Smooth muscle cell (in vitro differentiated cells): ENCODE data around the gene MCM6. TPM values are rescaled to one million over a fixed set of nuclear protein-coding genes. Genes with fewer than 3 reads are reported as not detected.
"Not testable (repeated sequence)": the region's sequence is repeated elsewhere in the genome, so short reads cannot be mapped to it uniquely, and the experiment has no call there.

Experiments used
- DNase-seq: peaks from one replicate; lab custom pipeline; 2025; ENCODE audit not compliant: unreplicated experiment; lab: John Stamatoyannopoulos, UW
- H2AFZ ChIP-seq: fragments of 200-600 bp; sonication (generic); 2 replicates; pipeline ENCODE4 v1.6.0; 2016; ENCODE audit warnings: antibody characterized with exemption, low read depth, mild to moderate bottlenecking
- H3F3A ChIP-seq: fragments of 200-600 bp; sonication (generic); 2 replicates; pipeline ENCODE4 v1.6.0; 2017; ENCODE audit warnings: antibody characterized with exemption, low read depth
- H3K27ac ChIP-seq: fragments of 200-600 bp; sonication (generic); 2 replicates; pipeline ENCODE4 v1.5.1; 2016; ENCODE audit warnings: low read depth, mild to moderate bottlenecking
- H3K27me3 ChIP-seq: fragments of 200-600 bp; sonication (generic); 2 replicates; pipeline ENCODE4 v1.6.1; 2016; ENCODE audit warnings: low read depth, mild to moderate bottlenecking
- H3K36me3 ChIP-seq: fragments of 200-600 bp; sonication (generic); 2 replicates; pipeline ENCODE4 v1.5.1; 2016; ENCODE audit warnings: low read depth
- H3K4me1 ChIP-seq: fragments of 200-600 bp; sonication (generic); 2 replicates; pipeline ENCODE4 v1.5.1; 2016; ENCODE audit warnings: low read depth
- H3K4me2 ChIP-seq: fragments of 200-600 bp; sonication (generic); 2 replicates; pipeline ENCODE4 v1.6.0; 2016; ENCODE audit warnings: mild to moderate bottlenecking
- H3K4me3 ChIP-seq: fragments of 200-600 bp; sonication (generic); 2 replicates; pipeline ENCODE4 v1.5.1; 2016; ENCODE audit warnings: mild to moderate bottlenecking
- H3K79me2 ChIP-seq: fragments of 200-600 bp; sonication (generic); 2 replicates; pipeline ENCODE4 v1.6.0; 2016; ENCODE audit warnings: low read depth, mild to moderate bottlenecking
- H3K9ac ChIP-seq: fragments of 200-600 bp; sonication (generic); 2 replicates; pipeline ENCODE4 v1.6.0; 2016; ENCODE audit warnings: low read depth
- H3K9me3 ChIP-seq: fragments of 200-600 bp; sonication (generic); replicated peaks from 2 replicates; pipeline ENCODE4 v1.5.1; 2016; ENCODE audit warnings: low read depth
- H4K20me1 ChIP-seq: fragments of 200-600 bp; sonication (generic); 2 replicates; pipeline ENCODE4 v1.6.0; 2016; ENCODE audit warnings: low read depth
- WGBS: methylation state at CpG from one replicate; pipeline ENCODE4 v1.1.7; 2016; ENCODE audit warnings: low lambda C conversion rate; 5-methylcytosine and 5-hydroxymethylcytosine counted together
- polyA plus RNA-seq: library from polyadenylated mRNA; unstranded; fragments of >200 nt; fragmentation: Nextera tagmentation; extraction: Ambion mirVana; gene quantifications from 2 replicates; pipeline ENCODE4 v1.2.1, GENCODE V29; 2016
- total RNA-seq: library from RNA; depleted of rRNA; stranded (reverse); fragments of >200 nt; gene quantifications from 2 replicates; pipeline ENCODE4 v1.2.3, GENCODE V29; 2014
- TF ChIP-seq, protein P1 (sequence below): fragments of 200-600 bp; sonication (generic); IDR thresholded peaks from 2 replicates; pipeline ENCODE4 v1.5.1; 2017; ENCODE audit warnings: borderline replicate concordance, mild to moderate bottlenecking, antibody characterized with exemption; ENCODE audit not compliant: insufficient read depth, poor library complexity, severe bottlenecking

MCM6 gene
- total and polyA plus RNA-seq, 2 experiments from 2014 or later, result 17.3 to 19.0 TPM

DNA sequence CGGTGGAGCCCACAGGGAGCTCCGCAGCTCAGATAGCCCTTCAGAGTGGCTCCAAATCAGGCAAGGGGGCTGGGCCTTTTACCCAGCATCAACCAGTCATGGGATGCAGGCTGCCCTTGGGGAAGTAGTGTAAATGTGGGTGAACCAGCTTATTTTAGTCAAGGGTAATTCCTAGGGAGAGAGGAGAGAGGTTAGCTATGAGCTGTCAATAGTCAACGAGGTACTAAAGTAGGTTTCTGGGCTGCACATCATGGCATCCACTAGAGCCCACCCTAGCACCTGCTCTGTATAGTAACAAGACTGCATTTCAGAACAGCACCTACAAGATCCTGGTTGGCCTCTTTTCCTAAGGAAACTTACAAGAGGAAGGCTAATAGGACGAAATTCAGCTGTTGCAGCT lies 9.5 kb upstream of the MCM6 start:
- no peaks in the 10 kb centered on the region for H3F3A ChIP-seq
- H3K36me3 ChIP-seq, result no peaks in the 10 kb centered on the region
- H3K79me2 ChIP-seq, result no peaks in the 10 kb centered on the region
- no peaks in the 10 kb centered on the region for H3K27me3 ChIP-seq
- H4K20me1 ChIP-seq, result no peaks in the 10 kb centered on the region
- H3K27ac ChIP-seq, result no peak overlapping the region
- H3K9me3 ChIP-seq, result no peaks in the 10 kb centered on the region
- 91% methylated on average over 4 of the region's 4 CpGs for WGBS
- no peak overlapping the region for H3K4me3 ChIP-seq
- H2AFZ ChIP-seq, result no peak overlapping the region
- DNase-seq, result no peak
- H3K9ac ChIP-seq, result no peak overlapping the region
- H3K4me2 ChIP-seq, result no peak overlapping the region
- TF ChIP-seq, protein P1, sequence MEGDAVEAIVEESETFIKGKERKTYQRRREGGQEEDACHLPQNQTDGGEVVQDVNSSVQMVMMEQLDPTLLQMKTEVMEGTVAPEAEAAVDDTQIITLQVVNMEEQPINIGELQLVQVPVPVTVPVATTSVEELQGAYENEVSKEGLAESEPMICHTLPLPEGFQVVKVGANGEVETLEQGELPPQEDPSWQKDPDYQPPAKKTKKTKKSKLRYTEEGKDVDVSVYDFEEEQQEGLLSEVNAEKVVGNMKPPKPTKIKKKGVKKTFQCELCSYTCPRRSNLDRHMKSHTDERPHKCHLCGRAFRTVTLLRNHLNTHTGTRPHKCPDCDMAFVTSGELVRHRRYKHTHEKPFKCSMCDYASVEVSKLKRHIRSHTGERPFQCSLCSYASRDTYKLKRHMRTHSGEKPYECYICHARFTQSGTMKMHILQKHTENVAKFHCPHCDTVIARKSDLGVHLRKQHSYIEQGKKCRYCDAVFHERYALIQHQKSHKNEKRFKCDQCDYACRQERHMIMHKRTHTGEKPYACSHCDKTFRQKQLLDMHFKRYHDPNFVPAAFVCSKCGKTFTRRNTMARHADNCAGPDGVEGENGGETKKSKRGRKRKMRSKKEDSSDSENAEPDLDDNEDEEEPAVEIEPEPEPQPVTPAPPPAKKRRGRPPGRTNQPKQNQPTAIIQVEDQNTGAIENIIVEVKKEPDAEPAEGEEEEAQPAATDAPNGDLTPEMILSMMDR, result no peak
- no peaks in the 10 kb centered on the region for H3K4me1 ChIP-seq

DNA sequence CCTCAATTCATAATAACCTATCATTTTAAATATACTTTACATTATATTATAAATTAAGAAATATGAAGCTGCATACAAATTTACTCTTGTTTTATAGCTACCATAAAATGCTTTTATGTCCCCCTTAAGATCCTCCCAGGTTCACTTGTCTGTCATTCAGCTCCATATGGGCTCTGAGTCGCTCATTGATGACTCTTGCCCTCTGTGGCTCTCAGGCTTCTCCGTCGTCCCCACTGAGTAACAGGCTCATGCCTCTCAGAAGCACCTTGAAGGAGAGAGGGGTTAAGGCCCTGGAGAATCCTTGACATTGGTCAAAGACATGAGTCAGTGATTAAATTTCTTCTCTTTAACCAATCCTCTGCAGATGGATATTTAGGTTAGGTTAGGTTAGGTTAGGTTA lies 6.2 kb upstream of the MCM6 start:
- Histone ChIP-seq H4K20me1 (no peaks in the 10 kb centered on the region), H3K9ac (no peak overlapping the region), H3K27me3 (no peaks in the 10 kb centered on the region), H3K4me2 (no peak overlapping the region), H3K36me3 (no peaks in the 10 kb centered on the region), H3K9me3 (no peaks in the 10 kb centered on the region), H3K79me2 (no peaks in the 10 kb centered on the region), H3K4me1 (no peaks in the 10 kb centered on the region), H2AFZ (no peak overlapping the region), H3K27ac (no peak overlapping the region), H3F3A (no peaks in the 10 kb centered on the region), H3K4me3 (no peak overlapping the region)
- no peak for DNase-seq
- TF ChIP-seq, protein P1, result no peak
- WGBS, result 67% methylated on average over 3 of the region's 3 CpGs

DNA sequence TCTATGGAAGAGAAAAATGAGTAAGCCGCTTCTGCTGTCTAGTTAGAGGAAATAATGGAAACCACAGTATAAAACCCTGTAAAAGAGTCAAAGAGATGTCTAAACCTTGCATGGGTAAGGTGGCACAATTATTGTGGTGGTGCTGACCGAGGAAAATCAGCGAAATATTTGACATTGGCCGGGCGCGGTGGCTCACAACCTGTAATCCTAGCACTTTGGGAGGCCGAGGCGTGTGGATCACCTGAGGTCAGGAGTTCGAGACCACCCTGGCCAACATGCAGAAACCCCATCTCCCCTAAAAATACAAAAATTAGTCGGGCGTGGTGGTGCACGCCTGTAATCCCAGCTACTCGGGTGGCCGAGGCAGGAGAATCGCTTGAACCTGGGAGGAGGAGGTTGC lies 527 bp upstream of the MCM6 start:
- H3K9ac ChIP-seq, H3K36me3 ChIP-seq, H3K27ac ChIP-seq, H4K20me1 ChIP-seq, H3K27me3 ChIP-seq, H2AFZ ChIP-seq, H3K9me3 ChIP-seq, H3F3A ChIP-seq, DNase-seq: not testable (repeated sequence)
- H3K4me2 ChIP-seq, result peak overlapping the region; percentile 96
- peak overlapping the region; percentile 86 for H3K4me3 ChIP-seq
- H3K79me2 ChIP-seq, result peaks cover 11% of the 10 kb centered on the region
- H3K4me1 ChIP-seq, result peaks cover 20% of the 10 kb centered on the region
- WGBS, result 85% methylated on average over 15 of the region's 15 CpGs

DNA sequence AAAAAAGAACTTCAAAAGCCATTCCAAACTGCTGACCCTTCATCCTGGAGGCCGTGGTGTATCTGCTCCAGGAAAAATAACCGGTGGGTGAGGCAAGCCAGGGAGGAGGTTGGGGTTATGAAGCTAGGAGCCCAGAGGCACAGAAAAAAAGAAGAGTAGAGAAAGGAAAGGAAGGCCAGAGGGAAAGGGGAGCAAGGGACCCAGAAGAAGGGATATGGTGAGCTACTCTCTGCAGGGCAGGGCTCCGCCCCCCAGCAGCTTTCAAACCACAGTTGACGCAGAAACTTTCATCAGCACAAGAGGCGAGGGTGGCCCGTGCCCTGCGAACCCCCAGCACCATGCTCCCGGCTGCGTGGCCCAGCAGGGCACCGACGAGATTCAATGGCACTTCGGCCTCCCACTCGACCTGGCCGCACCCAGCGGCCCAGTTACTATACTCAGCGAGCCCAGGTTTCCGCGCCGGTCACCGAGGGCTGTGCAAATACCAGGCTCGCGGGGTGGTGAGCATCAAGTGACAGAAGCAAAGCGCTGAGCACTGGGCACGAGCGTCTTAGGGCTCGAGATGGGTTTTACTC lies 665 bp downstream of the MCM6 start:
- Histone ChIP-seq H3K4me3 (peak overlapping the region; percentile 86), H3F3A (no peaks in the 10 kb centered on the region), H3K27ac (peak overlapping the region; percentile 46), H3K36me3 (no peaks in the 10 kb centered on the region), H2AFZ (peak overlapping the region; percentile 96), H3K9me3 (no peaks in the 10 kb centered on the region), H4K20me1 (no peaks in the 10 kb centered on the region), H3K79me2 (peaks cover 11% of the 10 kb centered on the region), H3K27me3 (no peaks in the 10 kb centered on the region), H3K4me1 (peaks cover 20% of the 10 kb centered on the region), H3K4me2 (peak overlapping the region; percentile 96), H3K9ac (peak overlapping the region; percentile 55)
- WGBS, result under 1% methylated on average over 26 of the region's 26 CpGs
- DNase-seq, result peak; percentile 45
- TF ChIP-seq, protein P1, result no peak
